DND-41 (cell line): ENCODE measurements around the gene POLR1H.

ENCODE experiments used
- ATAC-seq: fragments of 200-7000 bp; cut with Tn5 transposase; 3 replicates; pipeline ENCODE4 v1.9.1; 2021; ENCODE audit warnings: low read depth; ENCODE audit not compliant: insufficient read depth
- DNase-seq: peaks from one replicate; pipeline ENCODE4 v3.0.0-alpha.2; 2020
- H2AFZ ChIP-seq: 2 replicates; pipeline ENCODE4 v1.6.0; 2012; ENCODE audit warnings: low read depth, low read length
- H3K27ac ChIP-seq: 2 replicates; pipeline ENCODE4 v1.5.1; 2012; ENCODE audit warnings: low read length, inconsistent platforms
- H3K27me3 ChIP-seq: fragments of 200-600 bp; sonication (generic); 2 replicates; pipeline ENCODE4 v1.6.0; 2012; ENCODE audit warnings: low read length, mild to moderate bottlenecking, inconsistent platforms; ENCODE audit not compliant: insufficient read depth, poor library complexity
- H3K36me3 ChIP-seq: 2 replicates; pipeline ENCODE4 v1.5.1; 2012; ENCODE audit warnings: low read length, inconsistent platforms; ENCODE audit not compliant: insufficient read depth
- H3K4me1 ChIP-seq: 2 replicates; pipeline ENCODE4 v1.5.1; 2012; ENCODE audit warnings: mild to moderate bottlenecking, low read length; ENCODE audit not compliant: insufficient read depth
- H3K4me2 ChIP-seq: 2 replicates; pipeline ENCODE4 v1.6.0; 2012; ENCODE audit warnings: mild to moderate bottlenecking, moderate library complexity, low read length, inconsistent platforms; ENCODE audit not compliant: insufficient read depth
- H3K4me3 ChIP-seq, 2 experiments: fragments of 200-600 bp in 1 of 2; shearing (Covaris generic) in 1 of 2; 2 replicates each; pipeline ENCODE4 v1.5.1; 2012 to 2016; ENCODE audit warnings: inconsistent platforms in 2 of 2, low read length in 2 of 2, mild to moderate bottlenecking in 2 of 2, low read depth in 1 of 2, moderate library complexity in 1 of 2
- H3K79me2 ChIP-seq: 2 replicates; pipeline ENCODE4 v1.6.0; 2012; ENCODE audit warnings: low read length, inconsistent platforms; ENCODE audit not compliant: insufficient read depth
- H3K9ac ChIP-seq: 2 replicates; pipeline ENCODE4 v1.6.0; 2012; ENCODE audit warnings: low read depth, mild to moderate bottlenecking, inconsistent platforms, low read length, moderate library complexity
- H3K9me3 ChIP-seq: 2 replicates; pipeline ENCODE4 v1.5.1; 2012; ENCODE audit warnings: low read length, moderate library complexity, mild to moderate bottlenecking, inconsistent platforms; ENCODE audit not compliant: insufficient read depth, severe bottlenecking
- H4K20me1 ChIP-seq: 2 replicates; pipeline ENCODE4 v1.6.0; 2012; ENCODE audit warnings: low read length; ENCODE audit not compliant: insufficient read depth
- CTCF ChIP-seq: IDR thresholded peaks from 2 replicates; pipeline ENCODE4 v1.5.1; 2012; ENCODE audit warnings: borderline replicate concordance, low read length, moderate library complexity, mild to moderate bottlenecking; ENCODE audit not compliant: poor library complexity, severe bottlenecking; ENCODE audit errors: extremely low read depth
- EZH2 ChIP-seq: IDR thresholded peaks from 3 replicates; pipeline ENCODE4 v1.6.1; 2012; ENCODE audit warnings: borderline replicate concordance, low read depth, mild to moderate bottlenecking, moderate library complexity, low read length, inconsistent platforms; ENCODE audit not compliant: severe bottlenecking

The POLR1H gene

GRCh38 chr6:30061858-30062458, 893 bp downstream of the POLR1H start:
- no peaks in the 10 kb centered on the region for H4K20me1 ChIP-seq
- peak overlapping the region; percentile 87 for H3K4me2 ChIP-seq
- H3K36me3 ChIP-seq, result peaks cover 19% of the 10 kb centered on the region
- H3K27ac ChIP-seq, result peak overlapping the region; percentile 86
- TF ChIP-seq EZH2 (no peak), CTCF (no peak)
- no peaks in the 10 kb centered on the region for H3K9me3 ChIP-seq
- H2AFZ ChIP-seq, result peak overlapping the region; percentile 79
- peak overlapping the region; percentile 71 to 83; a peak in 3 of 4 replicates for H3K4me3 ChIP-seq
- peaks cover 56% of the 10 kb centered on the region for H3K4me1 ChIP-seq
- no peaks in the 10 kb centered on the region for H3K27me3 ChIP-seq
- H3K9ac ChIP-seq, result peak overlapping the region; percentile 73
- peaks cover 42% of the 10 kb centered on the region for H3K79me2 ChIP-seq
- DNase-seq, result peak; percentile 64
- ATAC-seq, result peak; percentile 57

GRCh38 chr6:30062471-30063178, 1.6 kb downstream of the POLR1H start:
- Histone ChIP-seq H3K4me3 (peak overlapping the region; percentile 71 to 83; a peak in 3 of 4 replicates), H2AFZ (no peak overlapping the region), H3K9me3 (no peaks in the 10 kb centered on the region), H3K4me1 (peaks cover 58% of the 10 kb centered on the region), H3K4me2 (peak overlapping the region; percentile 87), H3K27me3 (no peaks in the 10 kb centered on the region), H3K27ac (peak overlapping the region; percentile 86; the same call in 1 of the 2 replicates), H4K20me1 (no peaks in the 10 kb centered on the region), H3K79me2 (peaks cover 47% of the 10 kb centered on the region), H3K36me3 (peaks cover 19% of the 10 kb centered on the region), H3K9ac (peak overlapping the region; percentile 73)
- TF ChIP-seq EZH2, result no peak
- TF ChIP-seq CTCF, result no peak
- ATAC-seq (no peak), DNase-seq (no peak)

- H3K4me2 ChIP-seq, result peak overlapping the region; percentile 87
- H3K27me3 ChIP-seq, result no peaks in the 10 kb centered on the region
- H4K20me1 ChIP-seq, result no peaks in the 10 kb centered on the region
- H3K9me3 ChIP-seq, result no peaks in the 10 kb centered on the region
- H2AFZ ChIP-seq, result no peak overlapping the region
- H3K4me3 ChIP-seq, result peak overlapping the region in 1 of 2 experiments; percentile 8; a peak in 1 of 4 replicates
- H3K79me2 ChIP-seq, result peaks cover 54% of the 10 kb centered on the region
- DNase-seq (no peak), ATAC-seq (no peak)
- peaks cover 65% of the 10 kb centered on the region for H3K4me1 ChIP-seq
- TF ChIP-seq EZH2, result no peak
- TF ChIP-seq CTCF, result no peak
- H3K9ac ChIP-seq, result no peak overlapping the region
- H3K27ac ChIP-seq, result no peak overlapping the region
- peaks cover 20% of the 10 kb centered on the region for H3K36me3 ChIP-seq
Measured at GRCh38 chr6:30063315-30063714, 2.2 kb downstream of the POLR1H start.
